Measurements from ENCODE around the gene TAF1B.

TAF1B gene

DNA sequence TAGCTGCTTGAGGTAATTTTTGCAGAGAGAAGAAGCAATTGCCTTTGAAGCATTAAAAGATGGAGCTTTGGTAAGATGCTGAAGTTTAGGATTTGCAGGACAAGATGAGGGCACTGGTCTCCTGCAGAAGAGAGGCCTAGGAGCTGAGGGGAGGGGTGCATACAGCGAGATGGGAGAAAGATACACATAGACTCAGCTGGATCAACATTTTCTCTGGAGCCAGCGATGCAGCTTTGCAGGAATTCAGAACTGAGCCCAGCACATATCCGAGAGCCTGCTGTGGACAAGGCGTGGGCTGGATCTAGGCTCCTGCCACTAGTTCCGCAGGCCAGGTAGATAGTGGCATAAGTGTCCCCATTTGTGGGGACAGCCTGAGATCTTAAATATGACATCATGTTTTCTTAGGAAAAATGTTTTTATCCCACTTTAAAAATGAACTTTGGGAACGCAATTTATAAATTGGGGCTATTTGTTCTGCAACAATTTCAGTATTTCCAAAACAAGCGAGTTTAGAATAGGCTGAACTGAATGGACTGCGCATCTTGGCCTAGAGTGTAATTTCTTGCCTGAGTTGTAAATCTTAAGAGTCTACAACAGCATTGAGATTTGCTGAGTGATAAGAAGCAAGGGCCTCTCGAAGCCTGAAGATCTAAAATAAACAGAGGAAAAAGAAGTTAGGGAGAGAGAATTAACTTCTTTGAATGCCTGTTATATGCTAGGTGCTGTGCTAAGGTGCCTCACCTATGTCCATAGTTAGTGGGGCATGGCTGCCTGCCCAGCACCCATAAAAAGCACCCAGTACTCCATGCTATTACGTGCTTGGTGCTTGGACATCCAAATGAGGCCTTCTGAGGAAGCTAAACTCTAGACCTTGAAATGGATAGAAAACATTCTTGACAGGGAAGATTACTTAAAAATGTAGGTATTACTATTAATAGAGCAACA, 125.6 kb downstream of the TAF1B start:
- DNase-seq = no peak

DNA sequence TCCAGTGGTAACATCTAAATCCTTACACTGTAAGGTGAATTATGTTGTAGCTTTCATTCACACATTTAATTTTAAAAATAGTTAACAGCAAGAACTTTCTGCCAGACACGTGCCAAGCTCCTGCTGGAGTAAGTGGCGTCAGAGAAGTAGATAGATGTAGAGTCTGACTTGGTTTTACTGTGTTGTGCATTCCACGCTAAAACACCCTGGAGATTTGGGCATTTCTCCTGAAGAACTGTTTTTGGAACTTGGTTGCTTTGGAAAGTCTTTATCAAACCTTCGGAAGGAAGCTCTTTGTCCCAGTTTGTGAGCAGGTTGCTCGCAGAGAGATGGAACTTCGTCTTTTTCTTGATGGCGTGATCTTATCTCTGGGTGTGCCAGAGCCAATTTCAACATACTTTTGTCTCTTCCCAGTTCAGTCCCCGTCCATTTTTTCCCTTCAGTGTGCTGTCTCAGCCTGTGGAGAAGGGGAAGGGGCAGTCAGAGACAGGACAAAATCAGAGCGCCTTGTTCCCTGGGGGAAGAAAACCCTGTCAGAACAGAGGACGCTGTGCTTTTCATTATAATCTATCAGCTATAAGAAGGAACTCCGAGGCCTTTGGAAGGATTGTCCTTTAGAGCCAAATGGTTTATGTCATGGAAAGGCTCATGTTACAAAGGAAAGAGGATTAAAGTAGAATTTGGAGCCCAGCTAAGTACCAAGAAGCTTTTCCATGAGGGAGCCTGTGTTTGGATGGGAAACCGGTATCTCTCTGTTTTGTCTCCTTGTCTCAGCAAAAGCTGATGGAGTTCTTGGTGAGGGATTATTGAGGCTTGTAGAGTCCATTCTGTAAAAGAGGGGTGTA, 127.1 kb downstream of the TAF1B start:
- no peak for DNase-seq

DNA sequence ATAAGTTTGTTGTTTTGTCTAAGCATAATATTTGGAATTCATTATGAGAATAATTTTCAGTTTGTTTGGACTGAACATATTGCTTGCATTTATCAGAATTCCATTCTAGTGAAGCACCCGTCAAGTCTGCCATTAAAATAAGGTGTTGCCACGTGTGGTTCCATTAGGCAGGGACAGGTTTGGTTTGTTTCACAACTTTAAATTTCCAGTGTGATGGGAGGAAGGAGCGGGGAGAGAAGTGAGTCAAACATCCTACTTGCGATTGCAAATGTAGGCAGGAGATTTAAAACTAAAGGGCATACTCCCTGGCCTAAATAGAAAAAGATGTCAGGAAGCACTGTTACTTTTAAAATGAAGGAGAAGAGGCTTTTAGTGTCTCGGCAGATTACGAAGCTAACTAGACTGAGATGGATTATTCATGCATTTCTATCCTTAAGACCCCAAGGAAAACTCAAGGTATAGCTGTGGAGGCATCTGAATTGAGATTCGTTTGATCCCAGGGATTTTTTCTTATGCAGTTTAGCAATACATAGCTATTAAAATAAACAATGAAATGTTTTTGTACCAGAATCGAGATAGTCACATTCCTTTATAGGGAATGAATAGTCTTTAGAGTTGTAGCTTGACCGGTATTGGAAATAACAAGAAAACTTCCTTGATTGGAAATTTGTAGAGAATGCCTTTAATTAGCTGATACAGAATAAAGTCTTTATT, 128.0 kb downstream of the TAF1B start:
- no peak for DNase-seq

DNA sequence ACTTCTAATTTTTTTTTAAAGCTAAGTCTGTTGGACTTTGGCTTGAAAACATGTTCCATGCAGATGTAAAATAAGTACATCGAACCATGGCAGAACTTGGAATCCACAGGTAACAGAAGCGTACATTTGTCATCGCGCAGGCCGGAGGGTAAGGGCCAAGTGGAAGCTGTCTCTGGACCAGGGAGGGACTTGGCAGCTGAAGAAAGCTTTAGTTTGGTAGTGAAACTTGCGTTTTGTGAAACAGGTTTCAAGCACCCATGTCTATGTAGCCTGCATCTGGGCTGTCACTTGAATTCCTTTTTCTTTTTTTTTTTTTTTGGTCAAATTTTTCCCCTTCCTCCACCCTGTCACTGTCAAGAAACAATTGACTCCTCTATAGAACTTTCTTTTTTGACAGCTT, 128.6 kb downstream of the TAF1B start:
- DNase-seq = no peak

DNA sequence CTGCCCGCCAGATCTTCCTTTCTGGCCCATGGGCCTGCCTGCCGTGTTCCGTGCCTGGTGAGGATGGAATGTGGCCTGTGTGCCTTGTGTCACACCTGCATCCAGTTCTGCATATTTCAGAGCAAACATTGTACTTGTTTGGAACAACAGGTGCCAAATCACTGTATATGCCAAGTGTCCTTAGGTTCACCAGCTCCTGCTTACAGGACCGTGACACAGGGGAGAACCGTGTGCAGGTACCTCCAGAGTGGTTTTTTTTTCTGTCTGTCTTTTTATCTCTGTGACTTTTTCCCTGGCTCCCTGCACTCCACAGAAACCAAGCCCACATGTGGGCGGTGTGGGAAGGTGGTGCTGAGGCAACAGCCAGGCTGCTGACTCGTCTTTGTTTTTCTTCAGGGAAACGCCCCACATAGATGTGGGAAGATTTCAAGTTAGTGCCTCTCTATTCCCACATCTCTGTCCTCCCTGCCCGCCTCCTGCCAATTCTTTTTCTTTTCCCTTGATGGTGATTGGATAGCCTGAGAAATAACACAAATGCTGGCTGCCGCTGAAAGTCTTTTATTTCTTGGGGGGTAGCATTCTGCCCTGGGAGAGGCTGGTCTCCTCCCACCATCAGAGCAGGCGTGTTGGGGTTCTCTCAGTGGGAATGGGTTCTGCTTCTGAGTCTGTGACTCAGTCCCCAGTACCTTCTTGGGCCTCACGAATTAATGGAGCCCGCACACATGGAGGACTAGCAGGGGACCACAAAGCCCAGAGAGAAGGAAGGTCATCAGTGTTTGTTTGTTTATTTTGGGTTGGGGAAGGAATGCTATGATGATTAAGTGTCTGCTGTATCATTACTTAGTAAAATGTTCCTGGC, 129.6 kb downstream of the TAF1B start:
- no peak for DNase-seq

DNA sequence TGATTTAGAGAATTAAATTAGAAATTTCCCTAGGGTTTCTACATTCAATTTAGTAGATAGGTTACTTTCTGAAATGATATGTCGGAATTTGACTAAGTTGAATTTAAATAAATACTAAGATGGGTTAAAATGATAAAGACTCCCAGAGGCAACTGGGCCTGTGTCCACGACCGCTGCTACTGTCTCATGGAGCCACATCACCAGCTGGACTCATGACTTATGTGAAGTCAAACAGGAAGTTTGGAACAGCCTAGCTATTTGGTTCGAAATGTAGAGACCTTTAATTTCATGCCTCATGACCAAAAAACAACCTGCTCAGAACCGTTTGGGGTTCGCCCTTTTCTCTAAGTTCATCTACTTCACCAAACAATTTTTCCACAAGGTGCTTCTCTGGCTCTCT, 130.4 kb downstream of the TAF1B start:
- no peak for DNase-seq

DNA sequence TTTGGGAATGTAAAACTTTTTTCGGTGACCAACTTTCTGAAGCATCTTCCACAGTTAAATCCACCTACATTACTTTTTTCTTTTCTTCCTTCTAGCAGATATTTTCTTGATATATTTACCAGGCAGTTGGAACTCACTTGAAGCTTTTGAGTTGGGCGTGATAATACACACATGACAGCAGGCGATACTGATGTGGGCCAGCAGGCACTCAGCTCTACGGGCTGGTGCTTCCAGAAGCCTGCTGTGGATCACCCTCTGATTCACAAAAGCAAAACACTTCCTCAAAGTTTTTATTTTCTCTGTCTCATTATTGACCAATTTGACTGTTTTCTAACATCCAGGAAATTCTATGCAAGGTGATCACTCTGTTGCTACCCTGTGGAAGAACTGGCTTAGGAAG, 131.1 kb downstream of the TAF1B start:
- no peak for DNase-seq

DNA sequence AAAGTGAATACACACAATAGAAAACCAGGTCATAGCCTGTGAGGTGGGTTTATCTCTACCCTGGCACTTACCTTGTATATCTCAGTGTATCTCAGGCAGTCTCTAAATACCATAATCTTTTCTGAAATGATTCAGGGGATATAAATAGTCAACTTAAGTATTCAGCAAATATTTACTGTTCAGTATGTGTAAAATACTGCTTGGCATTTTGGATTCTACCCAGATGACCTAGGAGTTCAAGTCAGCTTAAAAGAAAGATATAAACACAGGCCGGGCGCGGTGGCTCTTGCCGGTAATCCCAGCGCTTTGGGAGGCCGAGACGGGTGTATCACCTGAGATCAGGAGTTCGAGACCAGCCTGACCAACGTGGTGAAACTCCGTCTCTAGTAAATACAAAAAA, 132.1 kb downstream of the TAF1B start:
- no peak for DNase-seq

DNA sequence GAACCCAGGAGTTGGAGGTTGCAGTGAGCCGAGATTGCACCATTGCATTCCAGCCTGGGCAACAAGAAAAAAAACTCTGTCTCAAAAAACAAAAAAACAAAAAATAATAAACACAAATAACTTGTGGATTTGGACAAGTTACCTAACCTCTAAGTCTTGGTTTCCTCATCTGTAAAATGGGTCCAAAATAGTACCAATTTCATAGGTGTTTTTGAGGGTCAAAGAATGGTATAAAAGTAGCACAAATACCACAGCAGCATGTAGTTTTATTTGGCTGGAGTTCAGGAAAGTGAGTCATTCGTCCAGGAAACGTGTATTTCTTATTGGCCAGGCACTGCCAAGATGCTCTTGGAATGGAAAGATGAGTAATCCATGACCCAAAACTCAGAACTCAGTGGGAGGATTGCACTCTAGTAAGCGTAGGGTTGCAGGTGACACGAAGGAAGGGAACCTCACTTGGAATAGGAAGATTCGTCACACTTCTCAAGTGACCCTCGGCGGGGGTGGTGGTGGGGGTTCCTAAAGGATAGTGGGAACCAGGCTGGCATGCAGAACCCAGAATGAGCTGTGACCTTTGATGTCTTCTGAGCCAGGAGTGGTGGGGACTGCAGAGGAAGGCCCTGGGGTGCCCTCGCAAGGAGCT, 132.7 kb downstream of the TAF1B start:
- no peak for DNase-seq

DNA sequence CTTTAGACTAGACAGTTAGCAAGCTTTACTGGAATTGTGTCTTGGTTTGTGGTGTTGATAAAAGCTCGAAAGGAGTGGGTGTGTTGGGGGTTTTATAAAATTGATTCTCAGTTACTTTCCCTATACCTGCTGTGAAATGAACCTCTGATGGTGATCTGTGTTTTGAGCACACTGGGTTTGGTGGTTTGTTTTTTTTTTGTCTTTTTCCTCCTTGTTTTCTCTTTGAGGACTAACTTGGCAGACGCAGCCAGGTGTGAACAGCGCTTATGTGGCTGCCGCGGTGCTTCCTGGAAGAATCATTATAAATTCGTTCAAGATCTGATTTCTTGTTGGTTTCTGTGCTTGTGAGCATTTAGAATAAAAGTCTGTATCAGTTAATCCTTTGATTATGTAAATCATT, 136.7 kb downstream of the TAF1B start:
- DNase-seq = peak; percentile 8

DNA sequence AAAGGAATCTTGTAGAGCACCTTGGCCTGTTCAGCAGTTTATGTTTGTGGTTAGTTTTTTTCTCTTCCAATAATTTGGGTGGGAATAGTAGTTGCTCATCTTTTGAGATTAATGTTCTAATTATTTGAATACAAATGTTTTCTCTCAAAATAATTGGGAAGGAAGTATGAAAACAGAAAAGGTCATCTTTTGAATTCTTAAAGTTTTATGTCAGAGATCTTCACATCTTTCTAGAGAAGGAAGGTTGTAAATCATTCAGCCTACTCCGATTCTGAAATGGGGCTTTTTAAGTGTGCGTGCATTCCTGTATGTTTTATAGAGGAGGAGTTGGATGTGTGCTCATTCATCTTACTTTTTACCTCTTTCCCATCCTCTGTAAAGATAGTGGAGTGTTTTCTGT, 137.2 kb downstream of the TAF1B start:
- DNase-seq = no peak

DNA sequence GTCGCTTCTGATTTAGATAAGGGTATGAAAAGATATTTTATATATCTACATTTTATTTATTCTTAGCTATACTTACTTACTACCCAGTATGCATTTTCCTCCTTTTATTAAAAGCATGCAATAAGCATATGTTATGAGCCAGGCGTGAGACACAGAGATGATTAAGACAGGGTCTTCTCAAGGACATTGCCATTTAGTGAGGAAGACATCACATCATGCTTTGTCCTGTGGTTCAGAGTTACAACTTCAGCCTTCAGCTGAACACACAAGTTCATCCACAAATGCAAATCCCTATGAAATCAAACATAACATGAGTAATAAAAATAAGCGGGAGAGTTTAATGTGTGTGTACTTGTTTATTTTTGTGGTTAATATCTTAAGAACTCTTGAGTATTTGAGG, 138.4 kb downstream of the TAF1B start:
- DNase-seq = no peak

DNA sequence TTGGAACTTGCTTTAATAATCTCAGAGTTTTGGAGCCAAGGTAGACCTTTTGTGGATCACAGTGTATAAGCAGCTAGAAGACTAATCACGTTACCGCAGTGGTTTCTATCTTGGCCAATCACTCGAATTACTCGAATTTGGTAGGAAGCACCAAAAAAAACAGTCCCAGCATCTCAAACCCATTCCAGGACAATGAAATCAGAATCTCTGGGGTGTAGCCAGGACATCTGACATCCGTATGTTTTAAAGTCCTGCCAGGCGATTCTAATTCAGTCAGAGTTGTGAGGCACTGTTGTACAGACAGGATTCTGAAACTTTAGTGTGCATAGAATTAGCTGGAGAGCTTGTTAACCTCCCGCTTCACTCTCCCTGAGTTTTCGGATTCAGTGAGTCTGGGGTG, 139.0 kb downstream of the TAF1B start:
- no peak for DNase-seq

DNA sequence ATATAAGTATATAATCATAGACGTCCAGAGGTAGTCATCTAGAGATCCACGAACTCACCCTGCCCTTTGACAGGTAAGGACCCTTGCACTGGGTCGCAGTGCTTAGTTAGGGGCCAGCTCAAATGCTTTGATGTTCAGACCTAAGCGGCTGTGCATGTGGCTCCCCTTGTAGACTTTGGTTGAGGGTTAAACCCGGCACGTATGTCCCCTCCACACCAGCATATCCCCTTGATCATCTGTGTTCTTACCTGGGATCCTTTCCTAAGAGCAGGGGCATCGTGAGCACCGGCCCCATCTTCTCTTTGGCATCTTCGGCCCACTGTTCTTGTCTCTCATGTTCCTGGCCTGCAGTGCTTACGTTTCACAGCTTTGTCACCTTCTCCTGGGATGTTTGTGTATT, 139.6 kb downstream of the TAF1B start:
- DNase-seq = no peak

DNA sequence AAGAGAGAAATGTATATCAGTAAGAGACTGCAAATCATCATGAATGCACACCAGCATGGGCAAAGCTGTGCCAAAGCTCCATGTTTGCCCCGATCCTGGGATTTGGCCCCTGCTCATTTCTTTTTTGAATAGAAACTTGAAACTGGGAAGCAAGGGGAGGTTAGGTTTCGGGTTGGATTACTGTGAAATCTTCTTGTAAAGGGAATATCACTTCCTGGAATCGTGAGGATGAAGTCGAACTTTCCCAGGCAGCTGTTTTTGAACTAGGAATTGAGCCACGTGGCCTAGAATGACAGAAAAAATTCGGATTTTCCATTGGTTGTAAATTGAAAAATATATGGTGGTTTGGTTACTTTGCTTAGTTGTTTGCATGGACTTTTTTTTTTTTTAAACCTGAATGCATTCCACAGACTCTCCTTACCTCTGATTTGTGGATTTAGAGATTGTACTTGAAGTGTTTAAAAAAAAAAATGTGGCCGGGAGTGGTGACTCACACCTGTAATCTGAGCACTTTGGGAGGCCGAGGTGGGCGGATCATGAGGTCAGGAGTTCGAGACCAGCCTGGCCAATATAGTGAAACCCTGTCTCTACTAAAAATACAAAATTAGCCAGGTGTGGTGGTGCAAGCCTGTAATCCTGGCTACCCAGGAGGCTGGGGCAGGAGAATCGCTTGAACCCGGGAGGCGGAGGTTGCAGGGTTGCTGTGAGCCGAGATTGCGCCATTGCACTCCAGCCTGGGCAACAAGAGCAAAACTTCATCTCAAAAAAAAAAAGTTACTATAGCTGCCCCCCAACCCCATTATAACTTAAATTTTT, 140.3 kb downstream of the TAF1B start:
- no peak for DNase-seq
